OCI-LY7 (cell line): ENCODE results near the gene LTBR.

Experiments
- CTCF ChIP-seq: fragments of 200-600 bp; sonication (generic); conservative IDR thresholded peaks from 2 replicates; pipeline ENCODE4 v1.5.1; 2014; ENCODE audit warnings: mild to moderate bottlenecking, antibody characterized with exemption, low read length, moderate library complexity, mixed read lengths
- EZH2phosphoT487 ChIP-seq: fragments of 200-600 bp; sonication (generic); IDR thresholded peaks from 2 replicates; pipeline ENCODE4 v1.6.1; 2018; ENCODE audit warnings: low read depth, borderline replicate concordance, mild to moderate bottlenecking, mixed run types, antibody characterized with exemption, low read length, moderate library complexity, mixed read lengths

GRCh38 chr12:6376870-6377666, 6.9 kb upstream of the LTBR start:
- TF ChIP-seq CTCF = 0 out of 2 replicates have a peak, but pooled peaks have one; percentile 3
- no peak for TF ChIP-seq EZH2phosphoT487
